ENCODE data around the gene PADI3.

GRCh38 chr1:17315542-17316130 is 66.7 kb downstream of the PADI3 start:
- TF ChIP-seq CTCF (IDR thresholded peaks at IDR 0.05; ENCODE audit: low read depth, low read length) (no peak), POLR2A (IDR thresholded peaks at IDR 0.05; ENCODE audit: extremely low read depth, insufficient read length) (no peak), MAX (IDR thresholded peaks at IDR 0.05; ENCODE audit: low read depth, low read length) (no peak), MYC (IDR thresholded peaks at IDR 0.05; ENCODE audit: low read depth, low read length) (no peak)
